T-helper 1 cell (primary cell): ENCODE results near the gene TRERF1.

Experiments
- DNase-seq, 5 donors: peaks; one replicate each; pipeline ENCODE4 v3.0.0-alpha.2; 2012 to 2020

The TRERF1 gene

DNA sequence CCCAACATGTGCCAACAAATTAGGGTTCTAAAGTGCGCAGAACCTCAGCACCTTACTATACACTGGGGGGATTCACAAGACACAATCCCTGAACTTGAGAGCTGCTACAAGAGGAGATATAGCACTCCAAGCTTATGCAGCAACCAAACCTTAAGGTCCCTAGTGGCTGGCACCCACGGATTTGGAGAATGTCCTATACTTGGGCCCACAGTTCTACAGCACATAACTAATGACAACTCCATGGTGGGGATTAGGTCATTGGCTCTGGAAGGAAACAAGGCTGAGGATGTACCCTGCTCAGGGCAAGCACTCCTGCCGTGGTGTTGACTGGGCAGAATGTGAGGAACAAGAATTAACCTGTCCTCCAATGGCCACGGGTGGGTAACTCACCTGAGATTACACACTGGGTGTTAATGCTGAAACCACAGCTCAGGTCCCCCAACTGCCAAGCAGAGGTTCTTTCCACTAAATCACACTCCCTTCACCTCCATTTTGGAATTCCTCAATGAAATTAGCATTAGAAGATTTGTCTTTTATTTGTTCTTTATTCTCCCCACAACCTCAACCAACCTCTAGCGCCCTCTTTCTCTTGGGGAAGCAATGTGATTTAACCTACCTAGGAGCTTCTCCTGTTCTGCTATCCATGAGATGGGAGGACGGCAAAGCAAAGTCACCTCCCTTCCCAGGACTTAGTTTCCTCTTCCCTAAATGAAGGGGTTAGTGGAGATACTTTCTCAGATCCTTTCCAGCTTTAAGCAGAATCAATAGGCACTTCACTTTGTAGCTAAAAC is 32.0 kb downstream of the TRERF1 start:
- no peak for DNase-seq

DNA sequence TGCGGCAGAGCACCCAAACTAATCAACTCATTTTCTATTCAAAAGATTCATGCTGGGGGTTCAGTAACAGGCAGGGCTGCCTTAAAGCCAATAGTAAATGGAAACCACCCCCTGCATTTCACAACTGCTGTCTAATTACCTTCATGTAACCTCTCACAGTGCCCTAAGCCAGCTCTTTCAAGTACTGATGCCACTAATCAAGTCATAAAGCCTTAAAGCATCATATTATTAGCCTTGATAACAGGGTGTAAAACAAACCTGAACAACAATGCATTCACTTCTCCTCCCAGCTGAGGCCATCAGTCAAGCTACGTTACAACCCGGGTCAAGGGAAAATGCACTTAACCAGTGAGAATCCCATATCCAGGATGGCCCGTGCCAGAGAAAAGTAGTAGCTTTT is 33.0 kb downstream of the TRERF1 start:
- DNase-seq = no peak

DNA sequence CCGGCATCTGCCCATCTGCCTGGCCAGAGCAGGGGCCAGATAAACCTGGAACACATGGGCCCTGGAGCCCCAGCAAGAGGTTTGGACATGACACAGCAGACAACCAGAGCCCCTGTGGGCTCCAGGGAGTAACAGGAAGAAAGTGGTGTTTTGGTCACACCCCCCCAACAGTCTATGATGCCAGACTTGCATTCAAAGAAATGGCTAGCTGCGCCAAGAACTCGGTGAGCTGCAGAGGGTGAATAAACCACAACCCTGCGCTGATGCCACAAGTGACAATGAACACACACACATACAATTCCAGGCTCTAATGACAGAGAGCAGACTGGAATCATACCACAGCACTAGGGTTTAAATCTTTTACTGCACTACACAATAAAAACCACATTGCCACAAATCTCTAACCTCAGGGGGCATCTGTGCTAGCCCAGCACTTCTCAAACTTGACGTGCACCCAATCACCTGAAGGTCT is 34.0 kb downstream of the TRERF1 start:
- DNase-seq = peak in 2 of 5 donors; percentile 24 to 93

DNA sequence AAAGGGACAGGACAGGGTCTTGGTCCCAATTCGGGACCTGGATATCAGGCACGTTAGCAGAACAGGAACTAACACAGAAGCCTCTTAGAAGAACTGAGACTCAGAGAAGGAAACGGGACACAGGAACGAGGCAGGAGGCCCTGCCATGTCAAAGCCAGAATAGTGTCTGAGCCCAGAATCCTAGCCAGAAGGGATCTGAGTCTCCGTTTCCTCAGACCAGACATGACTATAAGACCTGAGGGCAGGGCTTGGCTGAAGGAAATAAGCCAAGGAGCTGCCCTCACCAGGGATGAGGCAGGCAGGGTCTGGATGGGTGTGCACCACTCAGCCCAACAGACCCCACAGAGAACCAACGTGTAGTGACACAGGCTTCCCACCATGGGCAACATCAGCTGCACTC is 40.3 kb downstream of the TRERF1 start:
- no peak for DNase-seq

DNA sequence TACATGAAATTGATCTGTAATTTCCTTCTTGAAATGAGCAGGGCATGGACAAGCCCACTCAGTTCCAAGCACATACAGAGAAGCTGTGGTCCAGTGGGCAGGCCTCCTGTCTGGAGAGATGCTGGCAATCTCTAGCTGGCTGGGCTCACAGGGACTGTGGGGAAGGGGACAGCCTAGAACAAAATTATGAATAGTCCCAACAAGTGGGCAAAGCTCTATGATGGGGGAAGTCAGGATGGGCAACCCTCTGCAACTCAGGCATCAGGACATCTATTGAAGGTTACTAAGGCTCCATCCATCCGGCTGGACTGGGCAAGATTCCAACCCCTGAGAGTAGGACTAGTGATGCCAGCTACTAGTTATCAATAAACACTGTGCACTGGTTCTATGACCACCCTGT is 40.9 kb downstream of the TRERF1 start:
- DNase-seq = no peak

DNA sequence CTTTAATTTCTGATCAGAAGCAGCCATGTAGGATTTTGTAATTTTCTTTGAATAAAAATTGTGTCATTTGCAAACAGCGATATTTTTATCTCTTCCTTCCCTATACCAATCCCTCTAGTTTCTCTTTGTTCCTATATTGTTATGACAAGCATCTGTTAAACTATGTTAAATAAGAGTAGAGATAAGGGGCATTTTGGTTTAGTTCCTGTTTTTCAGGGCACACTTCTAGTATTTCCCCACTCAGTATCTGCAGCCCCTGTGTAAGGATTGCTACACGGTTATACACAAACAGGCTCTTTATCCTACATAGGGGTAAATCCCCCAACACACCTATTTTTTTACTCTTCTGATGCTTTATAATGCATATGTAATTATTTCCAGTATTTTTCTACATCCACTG is 42.1 kb downstream of the TRERF1 start:
- no peak for DNase-seq

DNA sequence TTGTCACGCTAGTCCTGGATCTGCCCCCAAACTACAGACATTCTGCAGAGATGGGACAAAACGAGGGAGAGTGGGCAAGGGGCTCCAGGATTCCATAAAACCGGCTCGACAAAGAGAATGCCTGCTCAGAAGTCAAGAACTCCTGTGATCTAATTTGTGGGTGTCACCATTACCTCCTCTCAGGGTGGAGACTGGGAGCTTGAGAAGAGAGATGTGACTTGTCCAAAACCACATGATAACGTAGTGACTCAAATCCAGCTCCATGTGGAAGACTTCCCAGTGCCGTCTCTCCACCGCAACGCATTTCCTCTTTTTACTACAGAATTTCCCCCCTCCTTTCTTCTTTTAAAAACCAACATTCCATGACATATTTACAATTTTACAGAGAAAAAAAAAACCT is 44.3 kb downstream of the TRERF1 start:
- DNase-seq = peak in 1 of 5 donors; percentile 65

DNA sequence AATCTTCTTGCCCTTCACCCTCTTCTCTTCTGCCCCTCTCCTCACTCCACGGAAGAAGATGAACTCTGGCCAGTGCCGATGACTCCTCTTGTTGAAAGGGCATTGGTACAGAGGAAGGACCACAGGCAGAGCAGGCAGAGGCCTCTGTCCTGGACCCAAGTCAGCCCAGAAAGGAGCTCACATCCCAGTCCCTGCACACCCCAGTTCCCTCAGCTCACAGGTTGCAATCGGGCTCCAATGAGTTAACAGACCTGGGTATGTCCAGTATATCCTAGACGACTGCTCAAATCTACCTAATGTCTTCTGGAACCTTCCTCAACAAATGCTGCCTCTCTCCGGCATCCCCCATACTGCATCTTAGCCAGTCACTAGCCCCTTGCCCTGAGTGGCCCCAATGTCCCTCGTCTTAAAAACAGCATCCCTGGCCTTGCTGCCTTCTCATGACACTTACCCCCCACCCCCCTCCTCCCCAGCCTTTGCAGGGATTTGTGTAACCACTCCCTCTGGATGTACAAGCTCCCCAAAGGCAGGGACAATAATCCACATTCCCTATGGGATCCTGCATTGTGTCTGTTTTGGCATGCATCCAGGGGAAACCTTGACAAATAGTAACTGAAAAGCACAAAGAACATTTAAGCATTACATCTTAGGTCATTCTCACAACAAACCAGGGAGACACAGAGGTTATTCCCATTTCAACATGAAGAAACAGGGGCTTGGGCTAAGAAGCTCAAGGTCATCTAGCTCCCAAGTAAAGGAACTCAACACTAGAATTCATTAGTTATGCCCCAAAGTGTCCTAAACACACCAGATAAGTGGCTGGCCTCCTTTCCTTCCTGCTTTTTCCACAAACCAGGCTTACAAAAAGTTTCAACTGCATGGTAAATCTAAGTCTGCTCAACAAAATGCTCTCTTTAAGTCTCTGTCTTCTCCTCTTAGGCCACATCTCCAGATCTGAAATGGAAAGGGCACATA is 45.1 kb downstream of the TRERF1 start:
- DNase-seq = no peak

DNA sequence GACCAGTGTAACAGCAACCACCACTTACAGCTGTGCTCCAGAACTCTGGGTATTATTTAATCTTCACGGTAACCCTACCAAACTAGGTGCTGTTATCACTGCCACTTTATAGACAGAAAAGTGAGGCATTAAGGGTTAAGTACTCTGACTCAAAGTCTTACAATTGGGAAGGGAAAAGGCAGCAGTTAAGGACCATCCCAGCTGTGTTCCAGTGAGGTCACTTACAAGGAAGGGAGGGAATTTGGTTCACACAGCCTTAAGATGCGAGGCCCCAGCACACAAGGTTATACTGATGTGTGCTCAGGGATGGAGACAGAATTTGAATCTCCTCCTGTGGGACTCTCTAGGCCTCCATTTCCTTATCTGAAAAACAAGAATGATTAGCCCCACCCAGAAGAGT is 46.7 kb downstream of the TRERF1 start:
- DNase-seq = no peak

DNA sequence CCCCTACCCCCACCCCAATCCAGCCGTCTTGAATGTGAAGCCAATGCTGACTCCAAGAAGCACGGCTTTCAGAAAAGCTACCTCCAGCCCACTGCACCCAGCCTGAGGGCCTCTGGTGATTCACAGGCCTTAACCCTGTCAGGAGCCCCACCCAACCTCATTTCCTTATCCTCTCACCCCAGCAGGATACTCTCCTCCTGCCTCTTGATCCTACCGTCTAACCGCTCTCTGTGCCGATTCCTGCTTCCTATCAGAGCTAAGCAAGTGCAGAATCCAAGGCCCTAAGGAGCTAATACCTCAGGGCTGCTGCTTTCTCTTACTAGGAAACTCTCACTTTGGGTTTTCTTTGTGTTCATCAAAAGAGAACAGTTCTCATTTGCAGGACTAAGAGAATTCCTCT is 47.2 kb downstream of the TRERF1 start:
- DNase-seq = peak in 1 of 5 donors; percentile 62

DNA sequence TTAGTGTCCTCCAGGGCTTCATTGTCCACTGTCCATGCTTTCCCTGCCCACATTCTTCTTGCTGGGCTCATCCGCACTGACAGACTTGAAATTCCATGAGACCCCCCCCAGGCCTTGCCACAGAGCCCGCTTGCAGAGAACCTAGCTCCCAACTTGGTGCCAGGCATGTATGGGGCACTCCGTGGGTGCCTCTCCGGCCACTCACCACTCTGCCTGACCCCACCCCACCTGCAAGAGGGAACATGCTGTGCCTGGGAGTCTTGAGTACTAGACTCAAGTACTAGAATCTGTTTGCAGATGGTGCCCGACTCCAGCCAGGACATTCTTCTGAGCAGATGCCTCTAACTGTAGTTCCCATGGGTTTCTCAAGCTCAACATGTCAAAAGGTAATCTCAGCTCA is 47.9 kb downstream of the TRERF1 start:
- no peak for DNase-seq

DNA sequence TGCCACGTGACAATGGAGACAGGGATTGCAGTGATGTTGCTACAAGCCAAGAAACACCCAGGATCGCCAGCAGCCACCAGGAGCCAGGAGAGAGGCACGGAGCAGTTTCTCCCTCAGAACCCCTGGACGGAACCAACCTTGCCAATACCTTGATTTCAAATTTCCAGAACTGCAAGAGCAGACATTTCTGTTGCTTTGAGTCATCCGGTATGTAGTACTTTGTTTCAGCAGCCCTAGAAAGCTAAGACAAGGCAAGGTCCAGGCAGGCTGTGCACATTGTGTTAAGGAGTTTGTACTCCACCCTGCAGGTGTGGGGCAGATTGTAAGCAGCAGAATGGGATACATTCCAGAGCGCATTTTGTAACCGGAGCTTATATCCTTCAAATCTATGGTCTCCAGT is 48.3 kb downstream of the TRERF1 start:
- DNase-seq = no peak

DNA sequence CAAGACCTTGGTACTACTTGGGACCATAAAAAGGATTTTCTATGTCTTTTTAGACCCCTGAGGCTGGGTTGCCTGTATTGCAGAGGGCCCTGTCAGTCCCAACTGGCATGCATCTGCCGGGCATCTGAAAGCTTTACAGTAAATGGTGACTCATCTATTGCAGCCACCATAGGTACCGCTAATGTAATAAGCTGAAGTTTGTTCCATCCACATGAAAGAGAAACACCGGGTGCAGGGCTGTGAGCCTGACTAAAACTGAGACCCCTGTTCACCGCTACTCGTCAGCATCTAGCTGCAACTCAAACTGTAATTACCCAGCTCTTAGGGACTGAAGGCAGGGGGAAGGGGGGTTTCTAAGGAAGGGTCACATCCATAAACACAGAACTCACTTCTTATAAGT is 49.5 kb downstream of the TRERF1 start:
- DNase-seq = peak in 1 of 5 donors; percentile 92

DNA sequence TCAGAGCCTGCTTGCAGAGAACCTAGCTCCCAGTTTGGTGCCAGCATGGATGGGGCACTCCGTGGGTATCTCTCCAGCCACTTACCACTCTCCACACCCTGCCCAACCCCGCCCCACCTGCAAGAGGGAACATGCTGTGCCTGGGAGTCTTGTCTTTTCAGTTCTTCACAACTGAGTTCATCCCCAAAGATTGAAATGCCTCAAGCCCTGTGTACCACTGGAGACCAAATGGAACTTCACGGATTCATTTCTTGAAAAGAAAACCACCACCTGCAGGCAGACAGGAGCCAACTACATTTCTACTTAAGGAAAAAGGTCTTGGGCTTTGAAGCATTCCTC is 50.1 kb downstream of the TRERF1 start:
- DNase-seq = no peak

DNA sequence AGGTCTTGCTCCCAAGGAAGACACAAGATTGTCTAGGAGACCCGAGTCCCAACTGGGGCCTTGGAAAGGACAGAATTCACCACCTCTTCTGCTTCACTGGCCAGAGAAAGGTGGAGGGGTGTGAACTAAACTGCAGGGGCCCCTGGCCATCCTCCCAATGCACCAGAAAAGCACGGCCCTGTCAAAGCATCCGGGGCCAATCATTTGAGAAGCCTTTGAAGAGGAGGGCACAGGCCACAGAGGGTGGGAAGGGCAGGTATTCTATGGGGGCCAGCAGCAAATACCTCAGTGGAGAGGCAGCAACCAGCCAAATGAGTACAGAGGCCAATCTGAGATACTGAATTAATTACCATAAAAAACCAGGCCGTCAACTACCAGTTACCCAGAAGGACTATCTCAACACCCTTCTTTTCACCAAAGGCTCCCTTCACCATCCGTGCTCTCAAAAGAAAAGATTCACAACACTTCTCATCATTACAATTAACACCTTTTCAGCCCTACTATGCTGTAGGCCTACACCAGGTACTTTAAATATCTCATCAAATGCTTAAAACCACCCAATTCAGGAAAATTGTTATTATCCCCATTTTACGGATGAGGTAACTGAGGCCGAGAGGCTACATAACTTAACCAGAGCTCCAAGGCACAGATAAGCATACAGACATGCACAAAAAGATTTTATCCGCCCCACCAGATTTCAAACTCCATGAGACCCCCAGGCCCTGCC is 50.7 kb downstream of the TRERF1 start:
- DNase-seq = no peak

DNA sequence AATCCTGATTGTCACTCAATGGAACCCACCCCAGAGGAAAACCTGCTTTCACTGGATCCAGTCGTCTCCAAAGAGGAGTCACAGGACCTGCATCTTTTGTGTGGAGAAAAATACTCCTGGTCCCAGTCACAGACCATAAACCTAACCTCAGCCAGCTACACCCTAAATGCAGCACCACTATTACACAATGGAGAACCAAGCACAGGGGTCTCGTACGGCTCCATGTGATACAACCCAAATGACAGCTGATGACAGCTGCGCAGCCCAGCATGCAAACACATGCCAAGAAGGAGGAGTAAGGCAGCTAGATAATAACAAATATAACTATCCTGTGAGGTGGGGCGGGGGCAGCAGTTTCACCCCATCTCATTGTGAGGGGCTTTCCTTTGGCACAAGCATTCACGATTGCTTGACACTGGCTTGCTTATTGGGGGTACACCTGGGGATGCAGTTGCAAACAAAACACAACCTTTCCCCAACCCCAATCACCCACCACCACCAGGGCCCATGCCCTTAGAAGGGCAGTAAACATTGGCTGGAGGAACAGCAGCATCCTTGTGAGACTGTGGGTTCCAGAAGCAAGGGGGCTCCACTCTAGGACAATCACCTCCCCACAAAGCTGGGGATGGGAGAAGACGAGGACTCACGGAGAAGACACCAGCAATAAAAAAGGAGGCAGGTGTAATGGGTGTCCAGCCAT is 51.5 kb downstream of the TRERF1 start:
- DNase-seq = no peak

DNA sequence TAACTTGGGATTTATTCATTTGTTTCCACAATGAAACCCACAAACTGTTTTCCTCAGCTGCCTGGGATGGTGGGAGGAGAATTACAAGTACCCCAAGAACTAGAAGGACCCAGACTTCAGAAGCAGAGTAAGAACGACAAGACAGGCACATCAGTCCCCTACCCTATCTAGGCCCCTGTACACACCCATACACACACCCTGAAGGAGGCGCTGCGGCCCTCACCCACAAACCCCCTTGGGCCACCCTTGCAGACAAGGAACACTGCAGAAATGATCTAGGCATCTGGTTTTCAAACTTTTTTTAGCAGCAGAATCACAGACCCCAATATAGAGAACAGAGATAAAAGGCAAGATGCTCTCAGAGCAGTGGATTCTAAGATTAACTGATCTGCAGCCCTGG is 55.0 kb downstream of the TRERF1 start:
- no peak for DNase-seq

DNA sequence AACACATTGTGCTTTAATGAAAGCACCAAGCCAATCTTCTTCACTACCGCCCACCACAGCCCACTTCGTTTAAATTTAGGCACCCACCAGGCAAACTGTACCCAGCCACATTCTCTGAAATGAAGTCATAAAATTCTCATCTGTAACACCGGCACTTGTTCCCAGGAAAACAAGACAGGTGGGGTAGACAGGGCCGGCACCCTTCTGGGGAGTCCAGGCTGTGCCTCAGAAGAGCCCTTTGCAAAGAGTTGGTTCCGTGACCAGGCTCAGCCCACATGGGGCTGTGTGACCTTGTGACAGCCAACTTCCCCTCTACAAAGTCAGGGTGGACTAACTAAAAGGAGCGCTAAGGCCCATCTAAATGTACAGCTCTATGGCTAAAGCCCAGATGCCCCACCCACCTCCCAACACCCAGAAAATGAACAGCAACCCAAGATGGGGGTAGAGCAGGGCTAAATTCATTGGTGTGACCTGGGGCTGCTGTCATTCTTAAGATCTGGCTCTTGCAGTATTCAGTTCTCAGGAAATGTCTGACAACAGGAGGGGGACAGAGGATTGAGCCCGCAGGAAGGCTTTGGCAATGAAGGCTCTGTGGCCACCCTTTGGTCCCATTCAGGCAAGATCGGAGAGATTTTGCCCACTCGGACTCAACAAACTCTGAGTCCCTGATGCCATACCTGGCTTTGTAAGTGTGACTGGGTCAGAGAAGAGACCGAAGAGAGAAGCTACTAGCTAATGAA is 56.7 kb downstream of the TRERF1 start:
- no peak for DNase-seq

DNA sequence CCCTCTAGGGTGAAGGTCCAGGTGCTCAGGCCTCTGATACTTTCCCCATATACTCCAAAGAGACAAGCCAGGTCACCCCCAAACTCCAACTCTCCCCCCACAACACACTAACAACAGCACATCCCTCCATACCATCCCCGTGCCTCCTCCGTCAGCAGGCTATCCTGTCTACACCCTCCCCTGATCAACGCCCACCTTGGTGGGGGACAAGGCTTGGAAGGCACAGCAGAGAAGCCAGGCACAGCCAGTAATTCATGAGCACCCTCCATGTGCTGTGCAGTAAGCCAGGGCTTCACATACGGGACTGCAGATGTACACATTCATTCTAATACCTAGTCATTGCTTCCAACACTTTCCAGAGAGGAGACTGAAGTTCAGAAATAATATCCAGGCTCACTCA is 57.6 kb downstream of the TRERF1 start:
- DNase-seq = no peak

DNA sequence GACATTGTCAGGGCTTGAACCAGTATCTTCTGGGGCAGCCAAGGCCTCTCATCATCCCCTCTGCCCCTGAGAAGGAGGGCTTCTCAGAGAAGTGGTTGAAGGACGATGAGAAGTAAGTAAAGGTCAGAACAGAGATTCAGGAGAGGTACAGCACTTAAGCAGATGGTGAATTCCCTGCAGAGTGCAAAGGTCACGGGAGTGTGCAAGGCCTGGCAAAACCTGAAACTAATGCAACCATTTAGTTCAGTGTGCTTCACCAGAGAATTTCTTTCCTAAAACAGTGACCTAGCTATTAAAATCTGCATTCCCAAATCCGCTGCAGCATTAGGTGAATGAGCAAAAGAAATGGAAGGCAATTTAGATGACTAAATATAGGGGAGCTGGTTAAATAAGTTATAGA is 58.4 kb downstream of the TRERF1 start:
- DNase-seq = no peak

DNA sequence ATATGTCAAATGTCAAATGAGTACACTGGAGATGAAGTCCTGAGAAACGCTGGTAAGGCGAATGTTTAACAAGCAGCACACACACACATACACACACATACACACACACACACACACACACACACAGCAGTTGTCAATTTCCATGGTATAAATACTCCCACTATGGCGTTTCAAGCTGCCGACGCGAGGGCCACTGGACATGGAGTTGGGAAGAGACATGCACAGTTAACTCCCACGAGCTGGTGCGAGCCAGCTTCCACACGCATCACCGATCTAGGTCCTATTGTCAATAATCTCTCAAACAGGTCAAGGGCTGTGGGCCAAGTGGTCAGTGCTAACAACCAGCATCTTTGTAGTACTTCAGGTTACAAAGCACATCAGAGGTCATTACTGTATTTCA is 58.9 kb downstream of the TRERF1 start:
- no peak for DNase-seq

DNA sequence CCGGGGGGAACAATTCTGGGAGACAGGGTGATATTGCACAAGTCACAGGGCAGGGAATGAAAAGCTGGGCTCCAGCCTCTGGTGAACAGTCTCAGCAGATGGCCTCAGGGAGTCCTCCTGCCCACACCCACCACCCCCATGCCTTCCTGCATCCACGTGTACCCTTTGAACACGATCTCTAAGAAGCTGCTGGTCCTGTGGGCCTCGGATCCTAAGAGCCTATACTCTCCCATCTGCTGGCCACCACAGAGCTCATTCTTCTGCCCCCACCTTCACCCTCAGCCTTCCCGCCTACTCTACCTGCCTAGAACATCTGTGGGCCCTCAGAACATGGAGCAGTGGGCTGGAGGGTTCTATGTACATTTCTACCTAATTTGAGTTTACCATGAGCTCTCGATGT is 60.3 kb downstream of the TRERF1 start:
- no peak for DNase-seq
